GM12878 (cell line): ENCODE measurements around the gene INHA. TPM values are rescaled to one million over a fixed set of nuclear protein-coding genes. Genes with fewer than 3 reads are reported as not detected.

Experiments used
- ATF2 ChIP-seq: IDR thresholded peaks from 2 replicates; pipeline ENCODE4 v1.6.1; 2012; ENCODE audit warnings: low read length, inconsistent platforms
- BRCA1 ChIP-seq: IDR thresholded peaks from 2 replicates; pipeline ENCODE4 v1.6.1; 2011; ENCODE audit warnings: low read depth, low read length, improper control_type of control experiment
- CBFB ChIP-seq: IDR thresholded peaks from 2 replicates; pipeline ENCODE4 v1.6.1; 2016; ENCODE audit warnings: antibody characterized with exemption, low read depth
- CBX3 ChIP-seq: fragments of 200-600 bp; sonication (generic); IDR thresholded peaks from 2 replicates; pipeline ENCODE4 v1.6.1; 2016; ENCODE audit warnings: low read depth, borderline replicate concordance
- CHD4 ChIP-seq: fragments of 200-600 bp; sonication (generic); IDR thresholded peaks from 2 replicates; pipeline ENCODE4 v1.6.1; 2016; ENCODE audit warnings: mild to moderate bottlenecking
- E2F4 ChIP-seq: IDR thresholded peaks from 2 replicates; pipeline ENCODE4 v1.6.1; 2012; ENCODE audit warnings: low read depth, low read length, improper control_type of control experiment
- IRF5 ChIP-seq: fragments of 450-650 bp; IDR thresholded peaks from 2 replicates; pipeline ENCODE4 v1.6.1; 2017; ENCODE audit warnings: borderline replicate concordance
- MTA2 ChIP-seq: fragments of 450-650 bp; IDR thresholded peaks from 2 replicates; pipeline ENCODE4 v1.6.1; 2016; ENCODE audit warnings: low read depth, mild to moderate bottlenecking, moderate library complexity
- NBN ChIP-seq: fragments of 450-650 bp; IDR thresholded peaks from 2 replicates; pipeline ENCODE4 v1.6.1; 2016
- PML ChIP-seq: IDR thresholded peaks from 2 replicates; pipeline ENCODE4 v1.6.1; 2012; ENCODE audit warnings: low read length, inconsistent platforms
- POLR2AphosphoS2 ChIP-seq: IDR thresholded peaks from 2 replicates; pipeline ENCODE4 v1.6.1; 2011; ENCODE audit warnings: low read depth, mild to moderate bottlenecking, low read length, improper control_type of control experiment, moderate library complexity
- RELA ChIP-seq: fragments of 450-650 bp; IDR thresholded peaks from 2 replicates; pipeline ENCODE4 v1.8.0; 2014; ENCODE audit warnings: borderline replicate concordance; ENCODE audit not compliant: partially characterized antibody
- SIX5 ChIP-seq: IDR thresholded peaks from 2 replicates; pipeline ENCODE4 v1.6.1; 2011; ENCODE audit warnings: mild to moderate bottlenecking, low read depth, low read length, moderate library complexity; ENCODE audit not compliant: severe bottlenecking
- SMAD1 ChIP-seq: fragments of 450-650 bp; IDR thresholded peaks from 2 replicates; pipeline ENCODE4 v1.6.1; 2018; ENCODE audit warnings: mild to moderate bottlenecking, low read depth; ENCODE audit not compliant: partially characterized antibody
- SMC3 ChIP-seq: IDR thresholded peaks from 2 replicates; pipeline ENCODE4 v1.6.1; 2011; ENCODE audit warnings: low read length, improper control_type of control experiment, borderline replicate concordance
- SREBF2 ChIP-seq: IDR thresholded peaks from 2 replicates; pipeline ENCODE4 v1.6.1; 2012; ENCODE audit warnings: mild to moderate bottlenecking, low read length
- SRF ChIP-seq, 2 experiments: IDR thresholded peaks; 2 replicates each; pipeline ENCODE4 v1.6.1; 2011; ENCODE audit warnings: low read depth in 2 of 2, low read length in 2 of 2, mild to moderate bottlenecking in 1 of 2, moderate library complexity in 1 of 2
- YBX1 ChIP-seq: fragments of 450-650 bp; IDR thresholded peaks from 2 replicates; pipeline ENCODE4 v1.6.1; 2016; ENCODE audit warnings: antibody characterized with exemption
- YY1 ChIP-seq: IDR thresholded peaks from 2 replicates; pipeline ENCODE4 v1.6.1; 2011; ENCODE audit warnings: low read depth, mild to moderate bottlenecking, low read length
- ZNF207 ChIP-seq: fragments of 450-650 bp; IDR thresholded peaks from 2 replicates; pipeline ENCODE4 v1.6.1; 2014; ENCODE audit warnings: antibody characterized with exemption, mild to moderate bottlenecking, borderline replicate concordance
- ZNF384 ChIP-seq: IDR thresholded peaks from 2 replicates; pipeline ENCODE4 v1.6.1; 2012; ENCODE audit warnings: low read depth, mild to moderate bottlenecking, low read length, improper control_type of control experiment, borderline replicate concordance
- ZNF687 ChIP-seq: fragments of 450-650 bp; IDR thresholded peaks from 2 replicates; pipeline ENCODE4 v1.6.1; 2017; ENCODE audit warnings: mild to moderate bottlenecking, moderate library complexity
- ZZZ3 ChIP-seq: IDR thresholded peaks from 2 replicates; pipeline ENCODE4 v1.6.1; 2011; ENCODE audit warnings: low read depth; ENCODE audit not compliant: control insufficient read depth, insufficient read length
- polyA plus RNA-seq, 11 experiments: library from polyadenylated mRNA; depleted of rRNA in 4 of 11; unstranded in 6 of 11; stranded (reverse) in 5 of 11; fragments of >200 nt; fragmentation: Nextera tagmentation in 4 of 11; fragmentation: Illumina TruSeq in 1 of 11; extraction: Ambion mirVana in 4 of 11; extraction: Trizol in 1 of 11; gene quantifications; 1 replicate in 1 of 11; 2 replicates in 10 of 11; pipeline versions ENCODE4 v1.2.1 to v1.2.3, GENCODE V29; 2011 to 2016; ENCODE audit warnings: inconsistent platforms in 2 of 11, missing spikeins in 2 of 11, low read depth in 1 of 11
- total RNA-seq, 4 experiments: library from RNA; depleted of rRNA in 3 of 4; stranded (reverse); fragments of >200 nt in 3 of 4; fragmentation: Illumina TruSeq in 1 of 4; extraction: Trizol in 1 of 4; gene quantifications; 2 replicates each; pipeline versions ENCODE4 v1.2.1 to v1.2.3, GENCODE V29; 2013 to 2021

Gene INHA
- total and polyA plus RNA-seq, 10 of the 15 experiments (the other 5 are each of a cell fraction or from before 2014, with no cell fraction given) = not detected

GRCh38 chr2:219543596-219544358, 28.3 kb upstream of the INHA start, which contains the start of the genes CHPF and TMEM198 (continued):
- TF ChIP-seq SRF (IDR thresholded peaks at IDR 0.05; ENCODE audit: low read depth in 2 of 2, low read length in 2 of 2) (peak in 1 of 2 experiments; percentile 69; a peak in 2 of 4 replicates), BRCA1 (no peak), SMC3 (no peak), ZNF384 (no peak), IRF5 (no peak), MTA2 (no peak), RELA (peak; percentile 42), ATF2 (no peak), YY1 (no peak), SIX5 (no peak), NBN (peak; percentile 87), ZZZ3 (no peak), CBFB (no peak), CBX3 (no peak), POLR2AphosphoS2 (no peak), SMAD1 (no peak), PML (no peak), ZNF207 (no peak), E2F4 (no peak), SREBF2 (no peak), ZNF687 (no peak), CHD4 (no peak), YBX1 (no peak)
